SW480 (cell line): ENCODE data around the gene ZNF263.

ENCODE experiments used
- DNase-seq: peaks from one replicate; pipeline ENCODE4 v3.0.0-alpha.2; 2016; ENCODE audit warnings: low spot score

The ZNF263 gene

GRCh38 chr16:3282730-3283542 lies at the start of gene ZNF263:
ZNF263 (plus strand) TSS chr16:3283491; CDS start chr16:3283819, 328 bp downstream.
- DNase-seq: peak; percentile 98

GRCh38 chr16:3234543-3234856 lies 48.8 kb upstream of the ZNF263 start:
- no peak for DNase-seq

- DNase-seq: peak; percentile 93
Measured at GRCh38 chr16:3234857-3235561, 48.3 kb upstream of the ZNF263 start, which contains the start of gene ZNF200. ZNF200 (minus strand) TSS chr16:3235158; CDS start chr16:3233755, 1,403 bp downstream.

GRCh38 chr16:3235856-3236669 lies 47.2 kb upstream of the ZNF263 start:
- DNase-seq: peak; percentile 84

- DNase-seq: no peak
Measured at GRCh38 chr16:3241761-3242160, 41.5 kb upstream of the ZNF263 start.

GRCh38 chr16:3242709-3243108 lies 40.6 kb upstream of the ZNF263 start:
- no peak for DNase-seq

- DNase-seq: no peak
Measured at GRCh38 chr16:3243882-3244281, 39.4 kb upstream of the ZNF263 start.

- no peak for DNase-seq
Measured at GRCh38 chr16:3246002-3246401, 37.3 kb upstream of the ZNF263 start.

GRCh38 chr16:3246876-3247275 lies 36.4 kb upstream of the ZNF263 start:
- no peak for DNase-seq

GRCh38 chr16:3248596-3248995 lies 34.7 kb upstream of the ZNF263 start:
- no peak for DNase-seq

GRCh38 chr16:3249020-3249419 lies 34.3 kb upstream of the ZNF263 start:
- no peak for DNase-seq

- no peak for DNase-seq
Measured at GRCh38 chr16:3249451-3249850, 33.8 kb upstream of the ZNF263 start.

GRCh38 chr16:3252967-3253366 lies 30.3 kb upstream of the ZNF263 start:
- no peak for DNase-seq

- no peak for DNase-seq
Measured at GRCh38 chr16:3254309-3254708, 29.0 kb upstream of the ZNF263 start.

- DNase-seq: peak; percentile 44
Measured at GRCh38 chr16:3256146-3256865, 27.0 kb upstream of the ZNF263 start, which contains the start of gene MEFV. MEFV (minus strand) TSS chr16:3256633; CDS start chr16:3256587, 46 bp downstream.

- DNase-seq: peak; percentile 79
Measured at GRCh38 chr16:3256866-3257465, 26.3 kb upstream of the ZNF263 start.

- no peak for DNase-seq
Measured at GRCh38 chr16:3259836-3260235, 23.5 kb upstream of the ZNF263 start.

- DNase-seq: no peak
Measured at GRCh38 chr16:3262517-3262916, 20.8 kb upstream of the ZNF263 start.

- peak; percentile 98 for DNase-seq
Measured at GRCh38 chr16:3264137-3265036, 18.9 kb upstream of the ZNF263 start.

- DNase-seq: peak; percentile 62
Measured at GRCh38 chr16:3266873-3267537, 16.3 kb upstream of the ZNF263 start.
